ENCODE results near the gene DVL2. TPM values are rescaled to one million over a fixed set of nuclear protein-coding genes. Genes with fewer than 3 reads are reported as not detected.

Gene DVL2
- total RNA-seq, 1 experiment from 2014 or later = 82.9 TPM

DNA sequence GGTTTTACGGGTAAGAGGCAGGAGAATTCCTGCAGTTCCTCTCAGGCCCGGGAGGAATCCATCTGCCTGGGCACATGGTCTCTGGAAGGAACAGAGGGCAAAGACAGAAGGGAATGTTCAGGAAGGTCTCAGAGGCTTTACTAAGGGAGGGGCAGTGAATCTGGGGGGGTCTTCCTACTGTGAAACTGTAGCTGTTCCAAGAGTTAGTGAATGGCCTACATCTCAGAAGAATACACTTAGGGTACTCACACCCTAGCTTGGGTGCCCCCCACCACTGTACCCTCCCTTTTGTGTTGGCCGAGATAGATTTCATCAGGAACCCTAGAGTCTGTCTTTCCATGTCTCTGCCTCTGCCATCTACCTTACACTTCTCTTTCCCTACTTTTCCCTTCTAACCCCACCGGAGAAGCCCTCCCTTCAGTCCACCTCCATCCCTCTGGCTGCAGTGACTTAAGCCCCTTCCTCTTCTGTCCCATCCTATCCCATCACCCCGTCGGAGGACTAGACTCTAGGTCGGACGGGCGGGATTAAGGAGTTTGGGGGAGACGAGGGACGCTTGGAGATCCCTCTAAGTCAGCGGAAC is 15.0 kb downstream of the DVL2 start:
- Mint-ChIP-seq H3K4me3 (peak overlapping the region; percentile 95 to 97), H3K4me1 (peaks cover 52 to 54% of the 10 kb centered on the region in 2 experiments), H3K27me3 (ENCODE audit: low read depth) (peaks cover 1% of the 10 kb centered on the region; the same call in 1 of the 2 replicates), H3K9me3 (no peaks in the 10 kb centered on the region; a peak in 1 of 5 replicates), H3K27ac (peak overlapping the region in 1 of 3 experiments; percentile 24; a peak in 2 of 7 replicates), H3K36me3 (ENCODE audit: insufficient read depth in 1 of 3, low read depth in 3 of 3) (peaks cover 15 to 41% (median 32%) of the 10 kb centered on the region in 3 experiments; a peak in 6 of 7 replicates)
- Histone ChIP-seq H4K91ac (ENCODE audit: insufficient read length, low read depth, low read length) (no peak overlapping the region), H3K9me3 (ENCODE audit: control insufficient read depth, low read depth, low read length) (no peaks in the 10 kb centered on the region), H2AK5ac (ENCODE audit: insufficient read length, low read length) (no peak overlapping the region), H2BK120ac (ENCODE audit: low read depth, low read length, poor library complexity, severe bottlenecking) (no peak overlapping the region), H3K27me3 (ENCODE audit: insufficient read depth, low read length) (no peaks in the 10 kb centered on the region), H3K23me2 (ENCODE audit: insufficient read length, low read depth, low read length, poor library complexity, severe bottlenecking) (peaks cover 23% of the 10 kb centered on the region), H2AFZ (ENCODE audit: low read length) (no peak overlapping the region), H3K18ac (ENCODE audit: insufficient read length, low read depth, low read length) (peak overlapping the region; percentile 27), H3K14ac (ENCODE audit: insufficient read depth, low read length) (no peak overlapping the region), H2BK20ac (ENCODE audit: low read depth, low read length, poor library complexity, severe bottlenecking) (no peak overlapping the region), H2BK12ac (ENCODE audit: insufficient read length, low read depth, low read length) (no peak overlapping the region), H3K23ac (ENCODE audit: insufficient read length, low read depth, low read length) (no peak overlapping the region), H3K4me1 (ENCODE audit: insufficient read depth, low read length) (no peaks in the 10 kb centered on the region; the same call in 1 of the 2 replicates), H2BK5ac (ENCODE audit: insufficient read length, low read length) (no peak overlapping the region), H3K56ac (ENCODE audit: insufficient read length, low read depth, low read length) (no peak overlapping the region), H2BK15ac (ENCODE audit: low read depth, low read length) (no peak overlapping the region), H3K79me2 (ENCODE audit: insufficient read depth, low read length) (no peaks in the 10 kb centered on the region), H3K27ac (ENCODE audit: insufficient read length, low read depth, low read length) (no peak overlapping the region), H4K20me1 (ENCODE audit: control insufficient read depth, insufficient read depth, insufficient read length) (no peaks in the 10 kb centered on the region), H4K8ac (replicated peaks; ENCODE audit: insufficient read length, low read depth, low read length) (no peak overlapping the region), H3K9ac (ENCODE audit: extremely low read depth, insufficient read length, low read length) (no peak overlapping the region), H4K5ac (ENCODE audit: insufficient read length, low read depth, low read length) (no peak overlapping the region), H3T11ph (ENCODE audit: low read length) (no peak overlapping the region), H3K79me1 (ENCODE audit: insufficient read depth, low read depth, low read length, poor library complexity, severe bottlenecking) (no peaks in the 10 kb centered on the region), H3K4ac (ENCODE audit: low read depth, low read length) (no peak overlapping the region), H3K4me2 (ENCODE audit: insufficient read depth, insufficient read length, low read length) (peak overlapping the region; percentile 84)
- TF ChIP-seq, protein P1, sequence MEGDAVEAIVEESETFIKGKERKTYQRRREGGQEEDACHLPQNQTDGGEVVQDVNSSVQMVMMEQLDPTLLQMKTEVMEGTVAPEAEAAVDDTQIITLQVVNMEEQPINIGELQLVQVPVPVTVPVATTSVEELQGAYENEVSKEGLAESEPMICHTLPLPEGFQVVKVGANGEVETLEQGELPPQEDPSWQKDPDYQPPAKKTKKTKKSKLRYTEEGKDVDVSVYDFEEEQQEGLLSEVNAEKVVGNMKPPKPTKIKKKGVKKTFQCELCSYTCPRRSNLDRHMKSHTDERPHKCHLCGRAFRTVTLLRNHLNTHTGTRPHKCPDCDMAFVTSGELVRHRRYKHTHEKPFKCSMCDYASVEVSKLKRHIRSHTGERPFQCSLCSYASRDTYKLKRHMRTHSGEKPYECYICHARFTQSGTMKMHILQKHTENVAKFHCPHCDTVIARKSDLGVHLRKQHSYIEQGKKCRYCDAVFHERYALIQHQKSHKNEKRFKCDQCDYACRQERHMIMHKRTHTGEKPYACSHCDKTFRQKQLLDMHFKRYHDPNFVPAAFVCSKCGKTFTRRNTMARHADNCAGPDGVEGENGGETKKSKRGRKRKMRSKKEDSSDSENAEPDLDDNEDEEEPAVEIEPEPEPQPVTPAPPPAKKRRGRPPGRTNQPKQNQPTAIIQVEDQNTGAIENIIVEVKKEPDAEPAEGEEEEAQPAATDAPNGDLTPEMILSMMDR (conservative IDR thresholded peaks at IDR 0.05) = no peak
- no peak for DNase-seq
- no CpG with 5 or more reads among the region's 12 CpGs for WGBS (ENCODE audit: extremely low coverage, insufficient read length, low lambda C conversion rate)

All from H9 (cell line).